ENCODE results near the gene RGS2.

RGS2 gene

DNA sequence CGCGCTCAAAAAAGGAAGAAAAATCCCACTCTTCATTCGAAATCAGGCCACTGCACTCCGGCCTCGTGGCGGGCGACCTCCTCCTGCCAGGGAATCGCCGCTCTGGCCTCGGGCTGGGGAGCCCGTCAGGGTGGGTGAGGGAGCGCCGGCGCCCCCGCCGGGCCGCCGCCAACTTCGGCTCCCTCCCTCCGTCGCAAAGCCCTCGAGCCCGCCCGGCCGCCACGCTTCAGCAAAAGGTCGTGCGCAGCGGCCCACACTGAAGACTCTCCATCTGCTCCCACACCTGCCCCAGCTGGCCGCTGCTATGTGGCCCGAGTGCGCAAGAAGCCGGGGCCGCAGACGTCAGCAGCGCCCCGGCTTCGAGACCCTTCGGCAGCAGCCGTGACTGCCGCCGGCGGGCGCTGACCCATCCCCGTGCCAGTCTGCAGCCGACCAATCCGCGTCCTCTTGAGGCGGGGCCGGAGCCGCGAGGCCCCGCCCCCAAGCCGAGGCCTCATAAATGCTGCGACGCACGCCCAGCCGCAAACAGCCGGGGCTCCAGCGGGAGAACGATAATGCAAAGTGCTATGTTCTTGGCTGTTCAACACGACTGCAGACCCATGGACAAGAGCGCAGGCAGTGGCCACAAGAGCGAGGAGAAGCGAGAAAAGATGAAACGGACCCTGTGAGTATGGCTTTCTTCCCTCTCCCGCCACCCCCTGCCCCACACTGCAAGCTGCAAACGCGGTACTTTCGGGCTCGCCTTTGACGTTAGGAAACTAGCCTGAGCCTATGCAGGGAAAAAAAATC, at the start of gene RGS2:
TSS of gene RGS2 (plus strand) at position 522 of the 789 bp plus-strand sequence. CDS start at position 555, 33 bp downstream.
- Histone ChIP-seq H3K4me1 (ENCODE audit: control insufficient read depth, low read depth, low read length) (peaks cover 9% of the 10 kb centered on the region), H3K27me3 (ENCODE audit: control insufficient read depth, insufficient read depth, low read length) (peaks cover 24% of the 10 kb centered on the region), H3K9me3 (ENCODE audit: control insufficient read depth, low read depth, low read length) (no peaks in the 10 kb centered on the region), H3K27ac (ENCODE audit: low read length) (no peak within 1 kb of the TSS), H3K9ac (ENCODE audit: low read length) (peak within 1 kb of the TSS; percentile 68), H3K4me3 (ENCODE audit: low read length) (peak within 1 kb of the TSS; percentile 87), H3K36me3 (ENCODE audit: control insufficient read depth, low read depth, low read length) (peaks cover 11% of the 10 kb centered on the region)

DNA sequence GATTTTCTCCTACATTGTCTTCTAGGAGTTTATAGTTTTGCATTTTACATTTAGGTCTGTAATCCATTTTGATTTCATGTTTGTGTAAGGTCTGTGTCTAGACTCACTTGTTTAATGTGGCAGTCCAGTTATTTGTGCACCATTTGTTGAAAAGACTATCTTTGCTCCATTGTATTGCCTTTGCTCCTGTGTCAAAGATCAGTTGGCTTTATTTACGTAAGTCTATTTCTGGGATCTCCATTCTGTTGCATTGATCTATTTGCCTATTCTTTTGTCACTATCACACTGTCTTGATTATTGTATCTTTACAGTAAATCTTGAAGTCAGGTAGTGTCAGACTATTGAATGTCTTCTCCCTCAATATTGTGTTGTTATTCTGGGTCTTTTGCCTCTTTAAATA, 49.7 kb upstream of the RGS2 start:
- Histone ChIP-seq H3K4me3 (ENCODE audit: low read length) (no peak overlapping the region), H3K36me3 (ENCODE audit: control insufficient read depth, low read depth, low read length) (no peaks in the 10 kb centered on the region), H3K27ac (ENCODE audit: low read length) (no peak overlapping the region)

DNA sequence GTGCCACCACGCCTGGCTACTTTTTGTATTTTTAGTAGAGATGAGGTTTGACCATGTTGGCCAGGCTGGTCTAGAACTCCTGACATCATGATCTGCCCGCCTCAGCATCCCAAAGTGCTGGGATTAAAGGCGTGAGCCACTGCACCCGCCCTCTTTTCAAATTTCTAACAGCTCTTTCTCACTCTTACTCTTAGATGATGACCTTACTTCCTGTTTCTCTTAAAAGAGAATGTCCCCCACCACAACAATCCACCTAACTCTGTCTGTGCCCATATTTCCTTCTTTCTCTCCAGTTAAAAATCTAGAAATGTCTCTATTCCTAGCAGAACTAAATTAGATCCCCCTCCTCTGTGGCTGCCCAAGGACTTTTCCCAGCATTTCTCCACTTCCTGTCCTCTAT, 46.6 kb upstream of the RGS2 start:
- H3K27ac ChIP-seq (ENCODE audit: low read length): no peak overlapping the region
- no peak overlapping the region for H3K9ac ChIP-seq (ENCODE audit: low read length)
- no peaks in the 10 kb centered on the region for H3K27me3 ChIP-seq (ENCODE audit: control insufficient read depth, insufficient read depth, low read length)
- no peak overlapping the region for H3K4me3 ChIP-seq (ENCODE audit: low read length)
- no peaks in the 10 kb centered on the region for H3K36me3 ChIP-seq (ENCODE audit: control insufficient read depth, low read depth, low read length)
- H3K4me1 ChIP-seq (ENCODE audit: control insufficient read depth, low read depth, low read length): no peaks in the 10 kb centered on the region
- H3K9me3 ChIP-seq (ENCODE audit: control insufficient read depth, low read depth, low read length): no peaks in the 10 kb centered on the region

More for the DNA sequence above, 49.7 kb upstream of the RGS2 start:
- no peaks in the 10 kb centered on the region for H3K27me3 ChIP-seq (ENCODE audit: control insufficient read depth, insufficient read depth, low read length)
- H3K9ac ChIP-seq (ENCODE audit: low read length): no peak overlapping the region
- H3K4me1 ChIP-seq (ENCODE audit: control insufficient read depth, low read depth, low read length): no peaks in the 10 kb centered on the region
- H3K9me3 ChIP-seq (ENCODE audit: control insufficient read depth, low read depth, low read length): no peaks in the 10 kb centered on the region

- Histone ChIP-seq H3K9me3 (ENCODE audit: control insufficient read depth, low read depth, low read length) (no peaks in the 10 kb centered on the region), H3K4me3 (ENCODE audit: low read length) (no peak overlapping the region), H3K27ac (ENCODE audit: low read length) (no peak overlapping the region), H3K36me3 (ENCODE audit: control insufficient read depth, low read depth, low read length) (no peaks in the 10 kb centered on the region), H3K4me1 (ENCODE audit: control insufficient read depth, low read depth, low read length) (no peaks in the 10 kb centered on the region), H3K27me3 (ENCODE audit: control insufficient read depth, insufficient read depth, low read length) (no peaks in the 10 kb centered on the region), H3K9ac (ENCODE audit: low read length) (no peak overlapping the region)
Observed at GRCh38 chr1:192763243-192763642, 45.6 kb upstream of the RGS2 start.

DNA sequence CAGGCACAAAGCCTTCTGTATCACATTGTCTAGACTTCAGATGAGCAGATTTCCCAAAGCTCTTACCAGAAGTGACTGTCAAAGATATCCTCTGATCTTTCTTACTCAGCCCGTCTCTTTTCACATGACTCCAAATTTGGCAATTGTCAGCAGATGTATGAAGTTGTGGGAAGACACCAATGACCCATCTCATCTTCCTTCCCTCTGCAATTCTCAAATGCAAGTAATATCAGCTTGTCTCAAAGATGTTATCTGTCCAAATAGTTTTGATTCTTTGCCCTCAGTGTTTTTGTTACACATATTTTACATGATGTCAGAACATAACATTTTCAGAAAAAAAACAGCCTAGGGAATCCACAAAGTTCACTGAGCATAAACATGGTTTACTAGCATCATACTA, 45.1 kb upstream of the RGS2 start:
- Histone ChIP-seq H3K36me3 (ENCODE audit: control insufficient read depth, low read depth, low read length) (no peaks in the 10 kb centered on the region), H3K4me3 (ENCODE audit: low read length) (no peak overlapping the region), H3K27ac (ENCODE audit: low read length) (no peak overlapping the region), H3K9ac (ENCODE audit: low read length) (no peak overlapping the region), H3K9me3 (ENCODE audit: control insufficient read depth, low read depth, low read length) (no peaks in the 10 kb centered on the region), H3K27me3 (ENCODE audit: control insufficient read depth, insufficient read depth, low read length) (no peaks in the 10 kb centered on the region), H3K4me1 (ENCODE audit: control insufficient read depth, low read depth, low read length) (no peaks in the 10 kb centered on the region)

DNA sequence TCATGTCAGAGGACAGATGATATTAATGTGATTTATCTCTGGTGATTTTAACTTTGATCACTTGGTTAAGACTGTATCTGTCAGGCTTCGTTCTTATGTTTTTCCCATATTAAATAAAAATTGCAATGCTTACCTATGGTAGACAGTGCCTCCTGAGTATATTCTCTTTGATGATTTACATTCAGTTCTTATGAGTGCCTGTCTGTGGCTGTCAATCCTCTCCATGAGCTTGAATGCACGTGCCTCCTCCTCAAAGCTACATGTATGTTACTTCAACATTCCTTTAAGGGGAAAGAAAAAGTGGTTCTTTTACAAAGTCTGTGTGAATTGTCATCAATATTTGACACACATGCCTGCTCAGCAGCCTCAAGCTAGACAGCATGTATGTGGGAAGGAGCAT, 44.2 kb upstream of the RGS2 start:
- Histone ChIP-seq H3K27me3 (ENCODE audit: control insufficient read depth, insufficient read depth, low read length) (no peaks in the 10 kb centered on the region), H3K36me3 (ENCODE audit: control insufficient read depth, low read depth, low read length) (no peaks in the 10 kb centered on the region), H3K27ac (ENCODE audit: low read length) (no peak overlapping the region), H3K4me1 (ENCODE audit: control insufficient read depth, low read depth, low read length) (no peaks in the 10 kb centered on the region), H3K4me3 (ENCODE audit: low read length) (no peak overlapping the region), H3K9ac (ENCODE audit: low read length) (no peak overlapping the region), H3K9me3 (ENCODE audit: control insufficient read depth, low read depth, low read length) (no peaks in the 10 kb centered on the region)

- no peaks in the 10 kb centered on the region for H3K4me1 ChIP-seq (ENCODE audit: control insufficient read depth, low read depth, low read length)
- no peak overlapping the region for H3K9ac ChIP-seq (ENCODE audit: low read length)
- no peaks in the 10 kb centered on the region for H3K27me3 ChIP-seq (ENCODE audit: control insufficient read depth, insufficient read depth, low read length)
- H3K9me3 ChIP-seq (ENCODE audit: control insufficient read depth, low read depth, low read length): no peaks in the 10 kb centered on the region
- H3K27ac ChIP-seq (ENCODE audit: low read length): no peak overlapping the region
- no peaks in the 10 kb centered on the region for H3K36me3 ChIP-seq (ENCODE audit: control insufficient read depth, low read depth, low read length)
- no peak overlapping the region for H3K4me3 ChIP-seq (ENCODE audit: low read length)
Observed at GRCh38 chr1:192766009-192766625, 42.7 kb upstream of the RGS2 start.

DNA sequence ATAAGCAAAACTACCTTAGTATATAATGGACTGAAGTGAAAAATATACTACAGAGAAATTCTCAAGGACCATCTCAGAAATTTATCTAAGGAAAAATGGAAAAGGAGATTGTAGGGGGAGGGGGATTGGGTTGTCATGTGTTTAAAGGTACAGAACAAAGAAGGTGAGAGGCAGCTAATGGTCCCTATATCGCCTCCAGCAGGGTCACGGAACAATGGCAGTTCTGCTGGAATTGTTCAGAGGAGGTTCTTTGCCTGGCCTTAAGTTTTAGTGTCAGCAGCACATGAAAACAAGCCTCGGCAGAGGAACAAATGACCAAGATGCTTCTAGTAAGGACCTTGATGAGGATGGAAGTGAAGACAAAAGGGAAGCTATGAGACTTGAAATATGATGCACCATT, 42.0 kb upstream of the RGS2 start:
- Histone ChIP-seq H3K9ac (ENCODE audit: low read length) (no peak overlapping the region), H3K36me3 (ENCODE audit: control insufficient read depth, low read depth, low read length) (no peaks in the 10 kb centered on the region), H3K4me1 (ENCODE audit: control insufficient read depth, low read depth, low read length) (no peaks in the 10 kb centered on the region), H3K4me3 (ENCODE audit: low read length) (no peak overlapping the region), H3K9me3 (ENCODE audit: control insufficient read depth, low read depth, low read length) (no peaks in the 10 kb centered on the region), H3K27ac (ENCODE audit: low read length) (no peak overlapping the region), H3K27me3 (ENCODE audit: control insufficient read depth, insufficient read depth, low read length) (no peaks in the 10 kb centered on the region)

DNA sequence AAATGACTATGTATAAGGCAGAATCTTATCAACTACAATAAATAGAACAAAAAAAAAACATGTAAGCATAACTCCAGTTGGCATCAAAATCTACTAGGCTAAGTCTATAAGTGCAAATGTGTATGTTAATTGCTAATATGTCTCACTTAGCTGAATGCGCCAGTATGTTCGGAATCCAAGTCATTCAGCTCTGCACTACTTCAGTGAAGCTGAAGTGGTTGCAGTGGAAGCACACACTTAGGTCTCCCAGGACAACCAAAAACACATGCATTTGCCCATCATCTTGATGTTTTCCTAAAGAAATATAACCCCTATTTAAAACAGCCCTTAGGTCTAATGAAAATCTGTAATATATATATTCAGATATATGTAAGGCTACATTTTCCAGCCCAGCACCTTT, 41.0 kb upstream of the RGS2 start:
- H3K9ac ChIP-seq (ENCODE audit: low read length): no peak overlapping the region

GRCh38 chr1:192768463-192768862, 40.4 kb upstream of the RGS2 start:
- Histone ChIP-seq H3K9me3 (ENCODE audit: control insufficient read depth, low read depth, low read length) (no peaks in the 10 kb centered on the region), H3K4me3 (ENCODE audit: low read length) (no peak overlapping the region), H3K9ac (ENCODE audit: low read length) (no peak overlapping the region), H3K27ac (ENCODE audit: low read length) (no peak overlapping the region), H3K27me3 (ENCODE audit: control insufficient read depth, insufficient read depth, low read length) (no peaks in the 10 kb centered on the region), H3K36me3 (ENCODE audit: control insufficient read depth, low read depth, low read length) (no peaks in the 10 kb centered on the region), H3K4me1 (ENCODE audit: control insufficient read depth, low read depth, low read length) (no peaks in the 10 kb centered on the region)

More for the DNA sequence above, 41.0 kb upstream of the RGS2 start:
- H3K9me3 ChIP-seq (ENCODE audit: control insufficient read depth, low read depth, low read length): no peaks in the 10 kb centered on the region
- no peaks in the 10 kb centered on the region for H3K4me1 ChIP-seq (ENCODE audit: control insufficient read depth, low read depth, low read length)
- H3K36me3 ChIP-seq (ENCODE audit: control insufficient read depth, low read depth, low read length): no peaks in the 10 kb centered on the region
- H3K27me3 ChIP-seq (ENCODE audit: control insufficient read depth, insufficient read depth, low read length): no peaks in the 10 kb centered on the region
- no peak overlapping the region for H3K4me3 ChIP-seq (ENCODE audit: low read length)
- H3K27ac ChIP-seq (ENCODE audit: low read length): no peak overlapping the region

DNA sequence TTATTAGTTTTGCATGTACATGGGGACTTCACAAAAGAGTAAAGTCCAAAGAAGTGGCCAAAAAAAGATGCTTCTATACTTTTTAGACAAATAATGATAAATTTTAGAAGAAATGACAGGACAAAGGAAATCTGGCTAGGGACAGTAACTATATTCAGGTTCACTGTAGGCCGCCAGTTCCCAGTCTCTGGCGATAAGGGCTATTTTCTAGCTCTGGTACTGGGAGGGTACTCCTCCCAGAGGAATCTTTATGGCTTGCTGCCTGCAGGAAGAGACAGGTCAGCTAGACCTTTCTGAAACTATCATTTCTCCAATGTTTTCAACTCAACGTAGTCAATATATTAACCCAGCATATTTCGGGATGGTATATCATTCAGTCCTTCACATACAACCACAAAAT, 37.5 kb upstream of the RGS2 start:
- Histone ChIP-seq H3K9me3 (ENCODE audit: control insufficient read depth, low read depth, low read length) (no peaks in the 10 kb centered on the region), H3K9ac (ENCODE audit: low read length) (no peak overlapping the region), H3K27ac (ENCODE audit: low read length) (no peak overlapping the region), H3K36me3 (ENCODE audit: control insufficient read depth, low read depth, low read length) (no peaks in the 10 kb centered on the region), H3K27me3 (ENCODE audit: control insufficient read depth, insufficient read depth, low read length) (no peaks in the 10 kb centered on the region), H3K4me1 (ENCODE audit: control insufficient read depth, low read depth, low read length) (peaks cover 3% of the 10 kb centered on the region), H3K4me3 (ENCODE audit: low read length) (no peak overlapping the region)

DNA sequence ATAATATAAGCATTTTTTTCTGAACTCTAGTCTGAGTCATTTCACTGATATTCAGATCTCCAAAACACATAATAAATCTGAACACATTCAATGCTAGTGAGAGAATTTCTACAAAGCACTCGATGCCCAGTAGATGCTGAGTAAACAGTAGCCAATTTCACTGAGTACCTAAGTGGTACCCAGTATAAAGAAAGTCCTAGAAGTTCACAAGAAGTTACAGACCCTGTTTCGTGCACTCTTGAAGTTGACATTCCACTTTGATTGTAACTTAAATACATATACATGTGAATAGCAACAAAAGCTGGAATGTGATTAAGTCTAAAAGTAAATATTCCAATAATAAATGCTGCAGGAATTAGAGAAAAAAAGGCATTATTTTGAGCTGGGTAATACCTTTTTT, 33.2 kb upstream of the RGS2 start:
- H3K4me3 ChIP-seq (ENCODE audit: low read length): no peak overlapping the region
- no peaks in the 10 kb centered on the region for H3K36me3 ChIP-seq (ENCODE audit: control insufficient read depth, low read depth, low read length)
- no peak overlapping the region for H3K27ac ChIP-seq (ENCODE audit: low read length)
- no peaks in the 10 kb centered on the region for H3K27me3 ChIP-seq (ENCODE audit: control insufficient read depth, insufficient read depth, low read length)
- H3K9me3 ChIP-seq (ENCODE audit: control insufficient read depth, low read depth, low read length): no peaks in the 10 kb centered on the region
- H3K9ac ChIP-seq (ENCODE audit: low read length): no peak overlapping the region
- peaks cover 4% of the 10 kb centered on the region for H3K4me1 ChIP-seq (ENCODE audit: control insufficient read depth, low read depth, low read length)

All from iPS-18a (cell line).